Measurements from ENCODE around the gene TECPR1. TPM values are rescaled to one million over a fixed set of nuclear protein-coding genes. Genes with fewer than 3 reads are reported as not detected.

The TECPR1 gene
- total and polyA plus RNA-seq, 2 experiments from 2014 or later = 4.6 to 24.4 TPM

GRCh38 chr7:98212532-98213041, 39.4 kb downstream of the TECPR1 start:
- peaks cover 5% of the 10 kb centered on the region for H3K27me3 Mint-ChIP-seq (ENCODE audit: insufficient read depth, low read depth, poor library complexity)
- Histone ChIP-seq H3K27ac (ENCODE audit: low read depth) (no peak overlapping the region), H2AFZ (no peak overlapping the region), H3K27me3 (ENCODE audit: insufficient read depth) (no peaks in the 10 kb centered on the region), H3F3A (replicated peaks; ENCODE audit: low read depth) (no peaks in the 10 kb centered on the region), H3K79me2 (replicated peaks; ENCODE audit: insufficient read depth) (no peaks in the 10 kb centered on the region), H3K4me2 (no peak overlapping the region), H3K4me1 (ENCODE audit: insufficient read depth) (no peaks in the 10 kb centered on the region), H4K20me1 (replicated peaks; ENCODE audit: insufficient read depth) (no peaks in the 10 kb centered on the region; the same call in 1 of the 2 replicates), H3K9me2 (ENCODE audit: insufficient read depth) (no peaks in the 10 kb centered on the region), H3K4me3 (no peak overlapping the region), H3K36me3 (ENCODE audit: insufficient read depth) (no peaks in the 10 kb centered on the region)
- H3K9me3 Mint-ChIP-seq = no peaks in the 10 kb centered on the region
- ATAC-seq (no peak), DNase-seq (ENCODE audit: low spot score) (no peak)
- H3K27ac Mint-ChIP-seq = no peak overlapping the region
- TF ChIP-seq EZH2 (IDR thresholded peaks at IDR 0.05; ENCODE audit: low read depth, unreplicated experiment) (no peak), ZNF114 (CRISPR knock-in tag; IDR thresholded peaks at IDR 0.05) (no peak), EZH2phosphoT487 (IDR thresholded peaks at IDR 0.05; ENCODE audit: unreplicated experiment) (no peak), NANOG (IDR thresholded peaks at IDR 0.05; ENCODE audit: borderline replicate concordance) (no peak), STAT1 (IDR thresholded peaks at IDR 0.05; ENCODE audit: unreplicated experiment) (no peak), ETS1 (IDR thresholded peaks at IDR 0.05) (no peak), POLR2AphosphoS5 (IDR thresholded peaks at IDR 0.05; ENCODE audit: low read depth) (no peak)
- TF ChIP-seq, protein P1, sequence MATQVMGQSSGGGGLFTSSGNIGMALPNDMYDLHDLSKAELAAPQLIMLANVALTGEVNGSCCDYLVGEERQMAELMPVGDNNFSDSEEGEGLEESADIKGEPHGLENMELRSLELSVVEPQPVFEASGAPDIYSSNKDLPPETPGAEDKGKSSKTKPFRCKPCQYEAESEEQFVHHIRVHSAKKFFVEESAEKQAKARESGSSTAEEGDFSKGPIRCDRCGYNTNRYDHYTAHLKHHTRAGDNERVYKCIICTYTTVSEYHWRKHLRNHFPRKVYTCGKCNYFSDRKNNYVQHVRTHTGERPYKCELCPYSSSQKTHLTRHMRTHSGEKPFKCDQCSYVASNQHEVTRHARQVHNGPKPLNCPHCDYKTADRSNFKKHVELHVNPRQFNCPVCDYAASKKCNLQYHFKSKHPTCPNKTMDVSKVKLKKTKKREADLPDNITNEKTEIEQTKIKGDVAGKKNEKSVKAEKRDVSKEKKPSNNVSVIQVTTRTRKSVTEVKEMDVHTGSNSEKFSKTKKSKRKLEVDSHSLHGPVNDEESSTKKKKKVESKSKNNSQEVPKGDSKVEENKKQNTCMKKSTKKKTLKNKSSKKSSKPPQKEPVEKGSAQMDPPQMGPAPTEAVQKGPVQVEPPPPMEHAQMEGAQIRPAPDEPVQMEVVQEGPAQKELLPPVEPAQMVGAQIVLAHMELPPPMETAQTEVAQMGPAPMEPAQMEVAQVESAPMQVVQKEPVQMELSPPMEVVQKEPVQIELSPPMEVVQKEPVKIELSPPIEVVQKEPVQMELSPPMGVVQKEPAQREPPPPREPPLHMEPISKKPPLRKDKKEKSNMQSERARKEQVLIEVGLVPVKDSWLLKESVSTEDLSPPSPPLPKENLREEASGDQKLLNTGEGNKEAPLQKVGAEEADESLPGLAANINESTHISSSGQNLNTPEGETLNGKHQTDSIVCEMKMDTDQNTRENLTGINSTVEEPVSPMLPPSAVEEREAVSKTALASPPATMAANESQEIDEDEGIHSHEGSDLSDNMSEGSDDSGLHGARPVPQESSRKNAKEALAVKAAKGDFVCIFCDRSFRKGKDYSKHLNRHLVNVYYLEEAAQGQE (IDR thresholded peaks at IDR 0.05; ENCODE audit: unreplicated experiment) = no peak
- TF ChIP-seq, protein P2, sequence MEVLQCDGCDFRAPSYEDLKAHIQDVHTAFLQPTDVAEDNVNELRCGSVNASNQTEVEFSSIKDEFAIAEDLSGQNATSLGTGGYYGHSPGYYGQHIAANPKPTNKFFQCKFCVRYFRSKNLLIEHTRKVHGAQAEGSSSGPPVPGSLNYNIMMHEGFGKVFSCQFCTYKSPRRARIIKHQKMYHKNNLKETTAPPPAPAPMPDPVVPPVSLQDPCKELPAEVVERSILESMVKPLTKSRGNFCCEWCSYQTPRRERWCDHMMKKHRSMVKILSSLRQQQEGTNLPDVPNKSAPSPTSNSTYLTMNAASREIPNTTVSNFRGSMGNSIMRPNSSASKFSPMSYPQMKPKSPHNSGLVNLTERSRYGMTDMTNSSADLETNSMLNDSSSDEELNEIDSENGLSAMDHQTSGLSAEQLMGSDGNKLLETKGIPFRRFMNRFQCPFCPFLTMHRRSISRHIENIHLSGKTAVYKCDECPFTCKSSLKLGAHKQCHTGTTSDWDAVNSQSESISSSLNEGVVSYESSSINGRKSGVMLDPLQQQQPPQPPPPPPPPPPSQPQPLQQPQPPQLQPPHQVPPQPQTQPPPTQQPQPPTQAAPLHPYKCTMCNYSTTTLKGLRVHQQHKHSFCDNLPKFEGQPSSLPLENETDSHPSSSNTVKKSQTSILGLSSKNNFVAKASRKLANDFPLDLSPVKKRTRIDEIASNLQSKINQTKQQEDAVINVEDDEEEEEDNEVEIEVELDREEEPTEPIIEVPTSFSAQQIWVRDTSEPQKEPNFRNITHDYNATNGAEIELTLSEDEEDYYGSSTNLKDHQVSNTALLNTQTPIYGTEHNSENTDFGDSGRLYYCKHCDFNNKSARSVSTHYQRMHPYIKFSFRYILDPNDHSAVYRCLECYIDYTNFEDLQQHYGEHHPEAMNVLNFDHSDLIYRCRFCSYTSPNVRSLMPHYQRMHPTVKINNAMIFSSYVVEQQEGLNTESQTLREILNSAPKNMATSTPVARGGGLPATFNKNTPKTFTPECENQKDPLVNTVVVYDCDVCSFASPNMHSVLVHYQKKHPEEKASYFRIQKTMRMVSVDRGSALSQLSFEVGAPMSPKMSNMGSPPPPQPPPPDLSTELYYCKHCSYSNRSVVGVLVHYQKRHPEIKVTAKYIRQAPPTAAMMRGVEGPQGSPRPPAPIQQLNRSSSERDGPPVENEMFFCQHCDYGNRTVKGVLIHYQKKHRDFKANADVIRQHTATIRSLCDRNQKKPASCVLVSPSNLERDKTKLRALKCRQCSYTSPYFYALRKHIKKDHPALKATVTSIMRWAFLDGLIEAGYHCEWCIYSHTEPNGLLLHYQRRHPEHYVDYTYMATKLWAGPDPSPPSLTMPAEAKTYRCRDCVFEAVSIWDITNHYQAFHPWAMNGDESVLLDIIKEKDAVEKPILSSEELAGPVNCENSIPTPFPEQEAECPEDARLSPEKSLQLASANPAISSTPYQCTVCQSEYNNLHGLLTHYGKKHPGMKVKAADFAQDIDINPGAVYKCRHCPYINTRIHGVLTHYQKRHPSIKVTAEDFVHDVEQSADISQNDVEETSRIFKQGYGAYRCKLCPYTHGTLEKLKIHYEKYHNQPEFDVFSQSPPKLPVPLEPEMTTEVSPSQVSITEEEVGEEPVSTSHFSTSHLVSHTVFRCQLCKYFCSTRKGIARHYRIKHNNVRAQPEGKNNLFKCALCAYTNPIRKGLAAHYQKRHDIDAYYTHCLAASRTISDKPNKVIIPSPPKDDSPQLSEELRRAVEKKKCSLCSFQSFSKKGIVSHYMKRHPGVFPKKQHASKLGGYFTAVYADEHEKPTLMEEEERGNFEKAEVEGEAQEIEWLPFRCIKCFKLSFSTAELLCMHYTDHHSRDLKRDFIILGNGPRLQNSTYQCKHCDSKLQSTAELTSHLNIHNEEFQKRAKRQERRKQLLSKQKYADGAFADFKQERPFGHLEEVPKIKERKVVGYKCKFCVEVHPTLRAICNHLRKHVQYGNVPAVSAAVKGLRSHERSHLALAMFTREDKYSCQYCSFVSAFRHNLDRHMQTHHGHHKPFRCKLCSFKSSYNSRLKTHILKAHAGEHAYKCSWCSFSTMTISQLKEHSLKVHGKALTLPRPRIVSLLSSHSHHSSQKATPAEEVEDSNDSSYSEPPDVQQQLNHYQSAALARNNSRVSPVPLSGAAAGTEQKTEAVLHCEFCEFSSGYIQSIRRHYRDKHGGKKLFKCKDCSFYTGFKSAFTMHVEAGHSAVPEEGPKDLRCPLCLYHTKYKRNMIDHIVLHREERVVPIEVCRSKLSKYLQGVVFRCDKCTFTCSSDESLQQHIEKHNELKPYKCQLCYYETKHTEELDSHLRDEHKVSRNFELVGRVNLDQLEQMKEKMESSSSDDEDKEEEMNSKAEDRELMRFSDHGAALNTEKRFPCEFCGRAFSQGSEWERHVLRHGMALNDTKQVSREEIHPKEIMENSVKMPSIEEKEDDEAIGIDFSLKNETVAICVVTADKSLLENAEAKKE (CRISPR knock-in tag; IDR thresholded peaks at IDR 0.05) = no peak
- H3K4me3 Mint-ChIP-seq = no peak overlapping the region
- H3K36me3 Mint-ChIP-seq (ENCODE audit: low read depth) = peaks cover under 1% of the 10 kb centered on the region; the same call in 1 of the 3 replicates
- peaks cover 6% of the 10 kb centered on the region for H3K4me1 Mint-ChIP-seq

All from GM23338 (cell line).